C4-2B (cell line): ENCODE measurements around the gene UBN1.
"Not testable (repeated sequence)": the region's sequence is repeated elsewhere in the genome, so short reads cannot be mapped to it uniquely, and the experiment has no call there.

Source experiments
- H3K27ac ChIP-seq: fragments of 450-650 bp; 2 replicates; pipeline ENCODE4 v1.5.1; 2017
- ZFX ChIP-seq: fragments of 450-650 bp; IDR thresholded peaks from 2 replicates; pipeline ENCODE4 v1.6.1; 2017
- TF ChIP-seq, protein P1 (sequence below): fragments of 450-650 bp; conservative IDR thresholded peaks from 2 replicates; pipeline ENCODE4 v1.5.1; 2017; ENCODE audit warnings: mild to moderate bottlenecking

The UBN1 gene

DNA sequence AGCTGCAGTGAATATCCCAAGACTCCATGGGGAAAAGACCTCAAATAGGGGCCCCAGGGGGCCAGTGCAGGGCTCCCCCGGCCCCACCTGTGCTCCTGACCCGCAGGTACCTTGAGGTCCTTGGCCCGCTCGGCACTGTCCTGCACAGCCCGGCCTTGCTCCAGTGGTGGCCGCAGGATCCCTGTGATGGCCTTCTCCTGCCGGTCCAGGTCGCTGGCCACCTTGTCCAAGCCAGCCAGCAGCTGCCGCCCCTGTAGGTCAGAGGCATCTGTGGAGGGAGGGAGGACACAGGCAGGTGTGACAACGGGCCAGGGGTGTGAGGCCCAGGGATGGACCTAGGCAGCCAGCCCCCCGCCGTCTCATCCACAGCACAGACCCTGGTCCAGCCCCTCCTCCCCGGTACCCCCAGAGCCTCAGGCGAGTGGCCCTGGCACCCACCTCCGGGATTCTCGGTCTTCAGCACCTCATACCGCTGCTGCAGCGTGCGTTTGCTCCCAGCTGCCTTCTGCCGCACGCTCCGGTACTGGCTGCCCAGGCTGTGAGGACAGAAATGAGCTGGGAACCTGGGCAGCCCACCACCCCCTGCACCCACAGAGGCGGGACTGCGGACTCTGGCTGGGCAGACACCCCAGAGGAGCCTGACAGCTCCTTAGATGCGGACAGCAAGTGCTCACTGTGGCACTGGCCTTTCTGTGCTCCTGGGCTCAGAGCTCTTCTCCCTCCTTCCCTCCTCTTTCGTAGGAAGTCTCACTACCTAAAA, 46.0 kb downstream of the UBN1 start:
- H3K27ac ChIP-seq = no peak overlapping the region
- no peak for TF ChIP-seq ZFX
- TF ChIP-seq, protein P1, sequence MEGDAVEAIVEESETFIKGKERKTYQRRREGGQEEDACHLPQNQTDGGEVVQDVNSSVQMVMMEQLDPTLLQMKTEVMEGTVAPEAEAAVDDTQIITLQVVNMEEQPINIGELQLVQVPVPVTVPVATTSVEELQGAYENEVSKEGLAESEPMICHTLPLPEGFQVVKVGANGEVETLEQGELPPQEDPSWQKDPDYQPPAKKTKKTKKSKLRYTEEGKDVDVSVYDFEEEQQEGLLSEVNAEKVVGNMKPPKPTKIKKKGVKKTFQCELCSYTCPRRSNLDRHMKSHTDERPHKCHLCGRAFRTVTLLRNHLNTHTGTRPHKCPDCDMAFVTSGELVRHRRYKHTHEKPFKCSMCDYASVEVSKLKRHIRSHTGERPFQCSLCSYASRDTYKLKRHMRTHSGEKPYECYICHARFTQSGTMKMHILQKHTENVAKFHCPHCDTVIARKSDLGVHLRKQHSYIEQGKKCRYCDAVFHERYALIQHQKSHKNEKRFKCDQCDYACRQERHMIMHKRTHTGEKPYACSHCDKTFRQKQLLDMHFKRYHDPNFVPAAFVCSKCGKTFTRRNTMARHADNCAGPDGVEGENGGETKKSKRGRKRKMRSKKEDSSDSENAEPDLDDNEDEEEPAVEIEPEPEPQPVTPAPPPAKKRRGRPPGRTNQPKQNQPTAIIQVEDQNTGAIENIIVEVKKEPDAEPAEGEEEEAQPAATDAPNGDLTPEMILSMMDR = no peak

DNA sequence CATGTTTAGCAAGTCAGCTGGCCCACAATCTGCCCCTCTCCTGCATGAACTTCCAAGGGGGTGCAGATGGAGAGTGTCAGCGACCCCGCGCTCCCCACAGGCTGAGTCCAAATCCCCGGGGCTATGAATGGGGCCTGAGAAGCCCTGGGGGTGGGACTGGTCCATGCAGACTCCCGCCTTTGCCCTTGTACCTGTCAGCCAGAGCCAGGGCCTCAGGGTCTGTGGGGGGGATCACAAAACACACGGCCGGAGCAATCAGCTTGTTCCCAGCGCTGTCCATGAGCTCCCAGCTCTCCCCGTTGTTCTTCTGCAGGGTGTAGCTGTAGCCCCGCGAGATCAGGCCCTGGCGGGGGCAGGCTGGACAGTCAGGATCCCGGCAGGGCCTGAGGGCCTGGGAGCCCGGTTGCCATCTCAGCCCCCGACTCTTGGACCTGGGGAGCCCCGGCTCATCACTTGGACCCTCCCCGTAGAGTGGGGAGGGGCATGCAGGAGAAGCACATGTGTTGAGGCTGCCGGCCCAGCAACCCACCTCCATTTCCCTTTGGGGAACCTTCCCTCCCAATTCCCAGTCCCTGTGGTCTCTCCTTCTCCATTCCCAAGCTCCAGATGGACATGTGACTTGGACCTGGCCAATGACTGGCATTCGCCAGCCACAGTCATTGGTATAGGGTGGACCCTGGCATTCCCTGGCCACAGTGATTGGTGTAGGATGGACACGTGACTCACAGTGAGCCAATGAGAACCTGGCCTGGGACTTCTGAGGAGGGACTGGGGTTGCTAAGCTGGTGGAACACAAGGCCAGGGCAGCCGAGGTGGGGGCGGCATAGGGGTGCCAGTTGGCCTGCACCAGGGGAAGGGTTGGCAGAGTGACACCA, 47.2 kb downstream of the UBN1 start:
- no peak overlapping the region for H3K27ac ChIP-seq
- TF ChIP-seq, protein P1 = no peak
- no peak for TF ChIP-seq ZFX

DNA sequence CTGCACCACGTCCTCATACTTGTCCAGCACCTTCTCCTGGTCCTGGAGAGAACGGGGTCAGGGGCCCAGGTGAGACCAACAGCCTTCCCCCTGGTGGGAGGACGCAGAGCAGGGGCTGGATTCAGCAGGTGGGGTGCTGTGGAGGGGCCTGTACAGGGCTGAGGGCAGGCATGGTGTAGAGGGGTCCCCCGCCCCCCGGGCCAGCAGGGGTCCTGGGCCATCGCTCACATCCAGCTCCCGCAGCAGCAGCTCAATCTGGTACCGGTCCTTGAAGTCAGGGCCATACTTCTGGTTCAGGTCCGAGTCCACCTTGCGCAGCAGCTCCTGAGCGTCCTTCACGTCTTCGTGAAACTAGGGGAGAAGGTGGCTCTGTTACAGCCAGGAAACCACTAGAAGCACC, 48.1 kb downstream of the UBN1 start:
- TF ChIP-seq, protein P1 = no peak
- TF ChIP-seq ZFX = no peak
- no peak overlapping the region for H3K27ac ChIP-seq

DNA sequence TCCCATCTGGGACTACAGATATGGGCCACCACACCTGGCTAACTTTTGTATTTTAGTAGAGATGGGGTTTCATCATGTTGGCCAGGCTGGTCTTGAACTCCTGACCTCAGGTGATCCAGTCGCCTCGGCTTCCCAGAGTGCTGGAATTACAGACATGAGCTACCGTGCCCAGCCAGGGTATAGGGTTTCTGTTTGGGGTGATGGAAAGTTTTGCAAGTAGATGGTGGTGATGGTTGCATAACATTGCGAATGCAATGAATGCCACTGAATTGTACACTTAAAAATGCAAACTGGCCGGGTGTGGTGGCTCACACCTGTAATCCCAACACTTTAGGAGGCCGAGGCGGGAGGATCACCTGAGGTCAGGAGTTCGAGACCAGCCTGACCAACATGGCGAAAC, 49.5 kb downstream of the UBN1 start:
- H3K27ac ChIP-seq = not testable (repeated sequence)

DNA sequence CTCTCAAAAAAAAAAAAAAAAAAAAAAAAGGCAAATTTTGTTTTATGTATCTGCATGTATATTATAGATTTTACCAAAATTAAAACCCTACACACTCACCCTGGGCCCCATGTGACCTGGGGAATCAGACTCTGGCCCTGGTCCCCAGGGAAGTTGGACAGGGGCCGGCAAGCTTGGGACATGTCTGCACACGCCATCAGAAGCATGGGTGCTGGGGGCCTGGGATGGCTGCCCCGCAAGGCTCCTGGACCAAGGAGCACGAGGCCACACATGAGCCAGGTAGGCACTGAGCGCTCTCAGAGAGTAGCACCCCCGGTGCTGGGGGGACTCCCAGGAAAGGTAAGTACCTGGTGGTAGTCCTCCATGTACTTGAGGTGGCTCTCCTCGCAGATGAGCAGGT, 50.0 kb downstream of the UBN1 start:
- H3K27ac ChIP-seq = no peak overlapping the region
- TF ChIP-seq, protein P1 = no peak
- TF ChIP-seq ZFX = no peak

DNA sequence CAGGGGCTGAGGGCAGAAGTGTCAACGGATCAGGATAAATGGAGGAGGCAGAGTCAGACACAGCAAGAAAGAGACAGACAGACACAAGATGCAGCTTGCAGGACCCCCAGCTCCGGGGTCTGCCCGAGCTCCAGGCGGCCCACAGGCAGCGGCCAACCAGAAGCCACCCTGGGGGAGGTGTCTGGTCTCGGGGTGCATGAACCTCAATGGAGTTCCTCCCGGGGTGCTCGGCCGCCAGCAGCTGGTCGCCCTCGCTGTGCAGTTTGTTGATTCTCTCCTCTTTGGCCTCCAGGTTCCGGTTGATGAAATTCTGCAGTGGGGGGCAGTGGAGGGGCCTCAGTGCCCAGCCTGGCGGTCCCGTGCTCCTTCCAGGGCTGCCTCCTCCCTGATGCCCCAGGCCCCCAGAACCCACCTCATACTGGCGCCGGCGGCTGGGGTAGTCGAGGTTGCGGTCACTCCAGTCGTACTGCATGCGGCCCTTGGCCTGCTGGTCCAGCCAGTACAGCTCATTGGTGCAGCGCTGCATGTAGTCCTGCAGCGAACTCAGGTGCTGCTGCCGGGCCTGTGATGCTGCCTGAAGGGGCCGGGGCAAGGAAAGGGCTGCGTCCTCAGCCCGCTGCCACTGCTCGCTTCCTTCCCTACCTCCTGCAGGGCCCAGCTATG, 51.7 kb downstream of the UBN1 start:
- TF ChIP-seq, protein P1 = no peak
- no peak for TF ChIP-seq ZFX
- H3K27ac ChIP-seq = no peak overlapping the region

DNA sequence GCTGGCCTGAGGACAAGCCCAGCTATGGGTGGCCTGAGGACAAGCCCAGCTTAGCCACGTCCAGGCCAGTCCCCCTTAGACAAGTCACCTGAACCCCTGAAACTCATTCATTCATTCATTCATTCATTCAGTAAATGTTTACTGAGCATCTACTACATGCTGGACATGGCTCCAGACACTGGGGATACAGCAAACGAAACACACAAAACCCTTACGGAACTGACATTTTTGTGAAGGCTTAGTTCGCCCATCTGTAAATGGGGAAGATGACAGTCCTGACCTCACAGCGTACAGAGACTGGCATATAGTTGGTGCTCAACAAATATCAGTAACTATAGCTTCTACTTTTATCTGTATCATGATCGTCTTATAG, 52.2 kb downstream of the UBN1 start:
- H3K27ac ChIP-seq = no peak overlapping the region
- TF ChIP-seq ZFX = no peak
- TF ChIP-seq, protein P1 = no peak
